Thyroid gland (tissue), 4 donors: ENCODE measurements around the gene PPIL6.

Experiments
- CTCF ChIP-seq, 6 experiments: fragments of 200-600 bp in 3 of 6; fragments of 450-650 bp in 3 of 6; sonication (generic) in 3 of 6; IDR thresholded peaks; one replicate each; pipeline ENCODE4 v1.5.1; 2016 to 2019; ENCODE audit warnings: antibody characterized with exemption in 6 of 6, mild to moderate bottlenecking in 2 of 6, inconsistent platforms in 1 of 6, moderate library complexity in 1 of 6
- POLR2A ChIP-seq, 2 donors: fragments of 450-650 bp; IDR thresholded peaks; one replicate each; pipeline ENCODE4 v1.6.1; 2017; ENCODE audit warnings: antibody characterized with exemption in 2 of 2, mild to moderate bottlenecking in 2 of 2, moderate library complexity in 1 of 2

GRCh38 chr6:109393886-109394281 lies 46.5 kb downstream of the PPIL6 start:
- TF ChIP-seq CTCF (IDR thresholded peaks at IDR 0.05) (no peak), POLR2A (IDR thresholded peaks at IDR 0.05) (no peak)
